WTC11 (cell line): Measurements from ENCODE around the gene ABLIM3. TPM values are rescaled to one million over a fixed set of nuclear protein-coding genes. Genes with fewer than 3 reads are reported as not detected.
A peak's percentile ranks its signal among the peaks of the same experiment; 100 is the strongest.

Source experiments
- ATAC-seq: fragments of 200-7000 bp; cut with Tn5 transposase; 2 replicates; pipeline ENCODE4 v1.10.0; 2021; ENCODE audit warnings: mild to moderate bottlenecking, moderate library complexity
- CTCF ChIA-PET: fragments of 300-600 bp; sonication (Branson Sonifier 250); formaldehyde crosslinking; loops from one replicate; lab custom pipeline; 2021; ENCODE audit warnings: antibody characterized with exemption; lab: Charles Lee
- POLR2A ChIA-PET: fragments of 350-600 bp; sonication (Branson Sonifier 250); formaldehyde crosslinking; loops from one replicate; lab custom pipeline; 2021; ENCODE audit warnings: antibody characterized with exemption; lab: Charles Lee
- DNase-seq: peaks from one replicate; pipeline ENCODE4 v3.0.0; 2021; ENCODE audit warnings: low spot score
- H3K27ac Mint-ChIP-seq: 2 replicates; pipeline ENCODE4 v1.8.0; 2021; ENCODE audit warnings: mixed read lengths
- H3K27me3 Mint-ChIP-seq: 2 replicates; pipeline ENCODE4 v1.8.0; 2021; ENCODE audit warnings: low read depth, mild to moderate bottlenecking, moderate library complexity, mixed read lengths
- H3K36me3 Mint-ChIP-seq: 2 replicates; pipeline ENCODE4 v1.8.0; 2021; ENCODE audit warnings: mixed read lengths
- H3K4me1 Mint-ChIP-seq: 2 replicates; pipeline ENCODE4 v1.8.0; 2022; ENCODE audit warnings: mixed read lengths
- H3K4me3 Mint-ChIP-seq: 2 replicates; pipeline ENCODE4 v1.8.0; 2021; ENCODE audit warnings: mild to moderate bottlenecking, moderate library complexity, mixed read lengths
- H3K9me3 Mint-ChIP-seq: 2 replicates; pipeline ENCODE4 v1.8.0; 2021; ENCODE audit warnings: mixed read lengths
- ATF1 ChIP-seq: sonication (generic); formaldehyde crosslinking; IDR thresholded peaks from 2 replicates; pipeline ENCODE4 v1.8.1; 2023; ENCODE audit warnings: mild to moderate bottlenecking, moderate library complexity, missing genetic modification reagents
- CBFB ChIP-seq: sonication (generic); formaldehyde crosslinking; IDR thresholded peaks from 2 replicates; pipeline ENCODE4 v1.8.1; 2022; ENCODE audit warnings: mild to moderate bottlenecking, low read depth, missing genetic modification reagents
- CDX4 ChIP-seq: fragments of 250-450 bp; sonication (Bioruptor Pico); IDR thresholded peaks from 2 replicates; pipeline ENCODE4 v1.9.0; 2021; ENCODE audit warnings: moderate library complexity, mild to moderate bottlenecking, inconsistent platforms, borderline replicate concordance
- CREB1 ChIP-seq: sonication (generic); formaldehyde crosslinking; IDR thresholded peaks from 2 replicates; pipeline ENCODE4 v1.8.0; 2023; ENCODE audit warnings: mild to moderate bottlenecking, missing genetic modification reagents
- E2F5 ChIP-seq: sonication (generic); formaldehyde crosslinking; IDR thresholded peaks from 2 replicates; pipeline ENCODE4 v1.8.1; 2022; ENCODE audit warnings: mild to moderate bottlenecking, moderate library complexity, missing genetic modification reagents
- EMX1 ChIP-seq: fragments of 250-450 bp; sonication (Bioruptor Pico); IDR thresholded peaks from 2 replicates; pipeline ENCODE4 v1.8.0; 2021; ENCODE audit warnings: mild to moderate bottlenecking
- ESRRA ChIP-seq: sonication (generic); formaldehyde crosslinking; IDR thresholded peaks from 2 replicates; pipeline ENCODE4 v1.8.1; 2022; ENCODE audit warnings: mild to moderate bottlenecking, missing genetic modification reagents, borderline replicate concordance
- ETV6 ChIP-seq: sonication (generic); formaldehyde crosslinking; IDR thresholded peaks from 2 replicates; pipeline ENCODE4 v1.8.1; 2022; ENCODE audit warnings: mild to moderate bottlenecking, missing genetic modification reagents
- FOXJ3 ChIP-seq: sonication (generic); formaldehyde crosslinking; IDR thresholded peaks from 2 replicates; pipeline ENCODE4 v1.9.0; 2021; ENCODE audit warnings: missing genetic modification reagents, mild to moderate bottlenecking, borderline replicate concordance
- GRHL2 ChIP-seq: fragments of 250-450 bp; sonication (Bioruptor Pico); IDR thresholded peaks from 2 replicates; pipeline ENCODE4 v1.8.0; 2022; ENCODE audit warnings: mild to moderate bottlenecking, moderate library complexity; ENCODE audit not compliant: insufficient replicate concordance, severe bottlenecking
- HMGXB4 ChIP-seq: sonication (generic); formaldehyde crosslinking; IDR thresholded peaks from 2 replicates; pipeline ENCODE4 v1.8.1; 2023; ENCODE audit warnings: mild to moderate bottlenecking, moderate library complexity, missing genetic modification reagents
- IRF1 ChIP-seq: sonication (generic); formaldehyde crosslinking; IDR thresholded peaks from 2 replicates; pipeline ENCODE4 v1.8.0; 2023; ENCODE audit warnings: missing genetic modification reagents
- IRF2 ChIP-seq: sonication (generic); formaldehyde crosslinking; IDR thresholded peaks from 2 replicates; pipeline ENCODE4 v1.8.0; 2022; ENCODE audit warnings: low read depth, missing genetic modification reagents, borderline replicate concordance
- JAZF1 ChIP-seq: fragments of 250-450 bp; sonication (Bioruptor Pico); IDR thresholded peaks from 2 replicates; pipeline ENCODE4 v1.9.0; 2021; ENCODE audit warnings: moderate library complexity, mild to moderate bottlenecking, inconsistent platforms
- MAX ChIP-seq: sonication (generic); formaldehyde crosslinking; IDR thresholded peaks from 2 replicates; pipeline ENCODE4 v1.8.0; 2022; ENCODE audit warnings: mild to moderate bottlenecking, missing genetic modification reagents
- NFYB ChIP-seq: sonication (generic); formaldehyde crosslinking; conservative IDR thresholded peaks from 2 replicates; pipeline ENCODE4 v1.8.0; 2022; ENCODE audit warnings: low read depth, missing genetic modification reagents
- NR3C1 ChIP-seq: sonication (generic); formaldehyde crosslinking; conservative IDR thresholded peaks from 2 replicates; pipeline ENCODE4 v1.8.1; 2023; ENCODE audit warnings: low read depth, mild to moderate bottlenecking, missing genetic modification reagents
- PRRX2 ChIP-seq: fragments of 250-450 bp; sonication (Bioruptor Pico); IDR thresholded peaks from 2 replicates; pipeline ENCODE4 v1.8.0; 2021; ENCODE audit warnings: mild to moderate bottlenecking
- SMAD4 ChIP-seq: sonication (generic); formaldehyde crosslinking; IDR thresholded peaks from 2 replicates; pipeline ENCODE4 v1.8.0; 2022; ENCODE audit warnings: mild to moderate bottlenecking, missing genetic modification reagents
- SOX15 ChIP-seq: fragments of 250-450 bp; sonication (Bioruptor Pico); IDR thresholded peaks from 2 replicates; pipeline ENCODE4 v1.9.0; 2021; ENCODE audit warnings: mild to moderate bottlenecking
- TEAD1 ChIP-seq: sonication (generic); formaldehyde crosslinking; IDR thresholded peaks from 2 replicates; pipeline ENCODE4 v1.8.0; 2022; ENCODE audit warnings: mild to moderate bottlenecking, missing genetic modification reagents
- USF1 ChIP-seq: sonication (generic); formaldehyde crosslinking; IDR thresholded peaks from 2 replicates; pipeline ENCODE4 v1.8.0; 2022; ENCODE audit warnings: mild to moderate bottlenecking, missing genetic modification reagents
- ZNF121 ChIP-seq: sonication (generic); formaldehyde crosslinking; IDR thresholded peaks from 2 replicates; pipeline ENCODE4 v1.8.0; 2023; ENCODE audit warnings: missing genetic modification reagents
- ZNF263 ChIP-seq: sonication (generic); formaldehyde crosslinking; IDR thresholded peaks from 2 replicates; pipeline ENCODE4 v1.8.1; 2022; ENCODE audit warnings: low read depth, mild to moderate bottlenecking, moderate library complexity, missing genetic modification reagents
- ZNF317 ChIP-seq: sonication (generic); formaldehyde crosslinking; IDR thresholded peaks from 2 replicates; pipeline ENCODE4 v1.8.1; 2023; ENCODE audit warnings: low read depth, mild to moderate bottlenecking, moderate library complexity, missing genetic modification reagents, borderline replicate concordance
- ZNF416 ChIP-seq: fragments of 250-450 bp; sonication (Bioruptor Pico); IDR thresholded peaks from 2 replicates; pipeline ENCODE4 v1.9.0; 2021; ENCODE audit warnings: mild to moderate bottlenecking, inconsistent platforms
- ZNF423 ChIP-seq: fragments of 250-450 bp; sonication (Bioruptor Pico); IDR thresholded peaks from 2 replicates; pipeline ENCODE4 v2.1.2; 2022; ENCODE audit warnings: mild to moderate bottlenecking, moderate library complexity
- total RNA-seq: library from RNA; stranded (reverse); gene quantifications from 3 replicates; pipeline ENCODE4 v1.2.3, GENCODE V29; 2021
- TF ChIP-seq, protein P1 (sequence below): fragments of 250-450 bp; sonication (Bioruptor Pico); IDR thresholded peaks from 2 replicates; pipeline ENCODE4 v2.1.2; 2022; ENCODE audit warnings: mild to moderate bottlenecking, moderate library complexity

The ABLIM3 gene
- total RNA-seq, 1 experiment from 2014 or later, result 0.33 TPM

GRCh38 chr5:149235841-149236240 lies 94.5 kb downstream of the ABLIM3 start:
- TF ChIP-seq USF1, result no peak
- Mint-ChIP-seq H3K4me3 (no peak overlapping the region), H3K27me3 (no peaks in the 10 kb centered on the region; the same call in none of the 2 replicates), H3K27ac (no peak overlapping the region), H3K36me3 (no peaks in the 10 kb centered on the region), H3K4me1 (peaks cover 11% of the 10 kb centered on the region; the same call in 1 of the 2 replicates), H3K9me3 (no peaks in the 10 kb centered on the region)
- DNase-seq (no peak), ATAC-seq (no peak)
- CTCF ChIA-PET, result interaction anchor here (1.1 to 3.3 kb wide), 2 partner anchors 29 to 121 kb away, joined by 3 to 16 read pairs; no protein-coding TSS in a partner anchor
- POLR2A ChIA-PET, result no interaction called here

- TF ChIP-seq PRRX2 (CRISPR knock-in tag), result no peak
- TF ChIP-seq ZNF423 (CRISPR knock-in tag), result no peak
- TF ChIP-seq ATF1, result no peak
- no peak for TF ChIP-seq CREB1
- no peak for TF ChIP-seq ZNF121 (CRISPR knock-in tag)
- TF ChIP-seq SOX15 (CRISPR knock-in tag), result no peak
- no peak for TF ChIP-seq ZNF416 (CRISPR knock-in tag)
- TF ChIP-seq CBFB (CRISPR knock-in tag), result no peak
- no peak for TF ChIP-seq ZNF317 (CRISPR knock-in tag)
- no peak for TF ChIP-seq HMGXB4 (CRISPR knock-in tag)
- TF ChIP-seq IRF1 (CRISPR knock-in tag), result no peak
- no peak for TF ChIP-seq ESRRA (CRISPR knock-in tag)
- no peak for TF ChIP-seq ETV6 (CRISPR knock-in tag)
- TF ChIP-seq IRF2, result no peak
- ATAC-seq, result peak; percentile 88
- no peaks in the 10 kb centered on the region for H3K9me3 Mint-ChIP-seq
- H3K27me3 Mint-ChIP-seq, result peaks cover 2% of the 10 kb centered on the region
- H3K36me3 Mint-ChIP-seq, result no peaks in the 10 kb centered on the region
- no peak overlapping the region for H3K4me3 Mint-ChIP-seq
- DNase-seq, result peak; percentile 23
- ChIA-PET POLR2A (no interaction called here), CTCF (interaction anchor here (0.6 to 3.3 kb wide), 26 partner anchors 8 to 202 kb away, joined by 3 to 29 read pairs (median 5); partner anchors contain the start of genes ABLIM3 and PCYOX1L)
- peaks cover 6% of the 10 kb centered on the region; the same call in 1 of the 2 replicates for H3K4me1 Mint-ChIP-seq
- no peak overlapping the region for H3K27ac Mint-ChIP-seq
Observed at GRCh38 chr5:149237662-149238061, 96.4 kb downstream of the ABLIM3 start.

DNA sequence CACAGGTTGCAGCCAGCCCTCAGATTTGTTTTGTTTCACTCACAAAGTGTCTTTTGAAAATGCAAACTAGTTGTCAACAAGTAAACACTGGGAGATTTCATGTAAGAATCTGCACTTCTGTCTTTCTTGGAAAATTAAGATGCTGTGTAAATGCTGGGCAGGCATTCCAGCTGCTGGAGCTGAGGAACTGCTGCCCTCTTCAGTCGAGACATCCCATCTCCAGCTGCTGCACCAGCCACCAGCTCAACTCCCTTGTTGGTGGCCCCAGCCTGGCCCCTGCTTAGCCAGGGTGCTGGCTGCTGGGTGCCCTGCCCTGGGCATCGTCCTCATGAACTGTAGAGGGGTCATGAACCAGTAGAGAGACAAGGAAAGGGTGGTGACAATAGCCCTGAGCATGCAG lies 97.2 kb downstream of the ABLIM3 start:
- Mint-ChIP-seq H3K27me3 (peaks cover 4% of the 10 kb centered on the region), H3K36me3 (no peaks in the 10 kb centered on the region), H3K4me1 (peaks cover 3% of the 10 kb centered on the region; the same call in 1 of the 2 replicates), H3K27ac (no peak overlapping the region), H3K4me3 (no peak overlapping the region), H3K9me3 (no peaks in the 10 kb centered on the region)
- DNase-seq (no peak), ATAC-seq (no peak; the same call in 1 of the 2 replicates)
- POLR2A ChIA-PET, result no interaction called here
- CTCF ChIA-PET, result interaction anchor here (1.0 to 3.3 kb wide), 16 partner anchors 9 to 203 kb away, joined by 3 to 29 read pairs (median 6); partner anchors contain the start of gene ABLIM3
- TF ChIP-seq EMX1 (no peak), NR3C1 (CRISPR knock-in tag) (no peak), TEAD1 (CRISPR knock-in tag) (no peak), GRHL2 (CRISPR knock-in tag) (no peak), NFYB (no peak), ZNF423 (CRISPR knock-in tag) (no peak), FOXJ3 (CRISPR knock-in tag) (no peak), E2F5 (CRISPR knock-in tag) (no peak), JAZF1 (CRISPR knock-in tag) (no peak), ZNF263 (CRISPR knock-in tag) (no peak), SMAD4 (no peak), CDX4 (no peak), MAX (CRISPR knock-in tag) (no peak)
- TF ChIP-seq, protein P1, sequence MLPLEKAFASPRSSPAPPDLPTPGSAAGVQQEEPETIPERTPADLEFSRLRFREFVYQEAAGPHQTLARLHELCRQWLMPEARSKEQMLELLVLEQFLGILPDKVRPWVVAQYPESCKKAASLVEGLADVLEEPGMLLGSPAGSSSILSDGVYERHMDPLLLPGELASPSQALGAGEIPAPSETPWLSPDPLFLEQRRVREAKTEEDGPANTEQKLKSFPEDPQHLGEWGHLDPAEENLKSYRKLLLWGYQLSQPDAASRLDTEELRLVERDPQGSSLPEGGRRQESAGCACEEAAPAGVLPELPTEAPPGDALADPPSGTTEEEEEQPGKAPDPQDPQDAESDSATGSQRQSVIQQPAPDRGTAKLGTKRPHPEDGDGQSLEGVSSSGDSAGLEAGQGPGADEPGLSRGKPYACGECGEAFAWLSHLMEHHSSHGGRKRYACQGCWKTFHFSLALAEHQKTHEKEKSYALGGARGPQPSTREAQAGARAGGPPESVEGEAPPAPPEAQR (CRISPR knock-in tag), result no peak
